GM13977 (cell line): Measurements from ENCODE around the gene TGFBR1.

Experiments used
- DNase-seq: peaks from one replicate; pipeline ENCODE4 v3.0.0; 2012; ENCODE audit warnings: low spot score
- CTCF ChIP-seq: IDR thresholded peaks from 2 replicates; pipeline ENCODE4 v1.5.1; 2012; ENCODE audit warnings: mild to moderate bottlenecking, control low read depth; ENCODE audit not compliant: insufficient read depth; ENCODE audit errors: extremely low read depth, missing control alignments
- in situ Hi-C: fragments of 300-500 bp; cut with MboI; formaldehyde crosslinking; loops from one replicate; pipeline ENCODE4 v1.12.0; 2022; ENCODE audit warnings: low sequenced_read_pairs, low pct_unique_long_range_greater_than_20kb, mixed read lengths, inconsistent platforms; ENCODE audit not compliant: unreplicated experiment

TGFBR1 gene

GRCh38 chr9:99105152-99106043 lies 485 bp downstream of the TGFBR1 start:
- in situ Hi-C loops = no loop called here
- no peak for TF ChIP-seq CTCF
- peak; percentile 90 for DNase-seq

- DNase-seq = no peak
- no peak for TF ChIP-seq CTCF
- in situ Hi-C loops = no loop called here
Measured at GRCh38 chr9:99106044-99106375, 1.1 kb downstream of the TGFBR1 start.

DNA sequence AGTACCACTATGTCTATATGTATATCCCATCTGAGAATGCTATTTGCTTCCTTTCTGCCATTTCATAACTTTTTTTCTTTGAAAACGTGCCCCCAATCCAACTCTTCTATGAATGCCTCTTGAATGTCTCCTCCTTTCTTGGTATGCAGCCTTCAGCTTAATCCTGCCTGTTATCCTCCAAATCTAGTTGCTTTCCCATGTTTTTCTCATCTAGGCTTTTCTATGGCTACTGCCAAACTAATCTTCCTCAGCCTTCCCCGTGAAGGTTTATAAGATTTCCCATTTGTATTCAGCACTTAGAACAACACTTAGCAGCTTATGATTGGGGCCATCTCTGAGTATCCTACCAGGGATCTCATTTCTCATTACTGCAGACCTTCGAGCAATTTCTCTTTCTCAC lies 2.5 kb downstream of the TGFBR1 start:
- in situ Hi-C loops = no loop called here
- DNase-seq = no peak
- TF ChIP-seq CTCF = no peak

GRCh38 chr9:99108131-99108530 lies 3.2 kb downstream of the TGFBR1 start:
- in situ Hi-C loops = no loop called here
- TF ChIP-seq CTCF = no peak
- DNase-seq = no peak

DNA sequence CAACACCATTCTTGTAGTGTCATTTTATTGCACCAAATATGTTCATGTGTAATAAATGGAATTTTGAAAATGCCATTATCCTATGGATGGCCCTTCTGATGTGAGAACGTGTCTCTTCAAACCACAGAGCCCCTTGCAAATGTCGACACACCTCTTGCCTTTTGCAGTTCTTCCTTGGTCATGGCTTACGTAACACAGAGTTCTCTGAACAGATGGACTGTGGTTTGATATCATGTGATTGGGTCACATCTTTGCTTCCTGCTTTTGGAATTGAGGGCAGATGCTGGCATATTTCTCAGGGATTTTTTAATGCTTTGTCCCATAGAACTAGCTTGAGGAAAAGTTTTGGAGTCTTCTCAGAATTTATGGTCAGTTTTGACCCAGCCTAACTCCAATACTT lies 4.6 kb downstream of the TGFBR1 start:
- TF ChIP-seq CTCF = no peak
- DNase-seq = no peak
- in situ Hi-C loops = no loop called here

DNA sequence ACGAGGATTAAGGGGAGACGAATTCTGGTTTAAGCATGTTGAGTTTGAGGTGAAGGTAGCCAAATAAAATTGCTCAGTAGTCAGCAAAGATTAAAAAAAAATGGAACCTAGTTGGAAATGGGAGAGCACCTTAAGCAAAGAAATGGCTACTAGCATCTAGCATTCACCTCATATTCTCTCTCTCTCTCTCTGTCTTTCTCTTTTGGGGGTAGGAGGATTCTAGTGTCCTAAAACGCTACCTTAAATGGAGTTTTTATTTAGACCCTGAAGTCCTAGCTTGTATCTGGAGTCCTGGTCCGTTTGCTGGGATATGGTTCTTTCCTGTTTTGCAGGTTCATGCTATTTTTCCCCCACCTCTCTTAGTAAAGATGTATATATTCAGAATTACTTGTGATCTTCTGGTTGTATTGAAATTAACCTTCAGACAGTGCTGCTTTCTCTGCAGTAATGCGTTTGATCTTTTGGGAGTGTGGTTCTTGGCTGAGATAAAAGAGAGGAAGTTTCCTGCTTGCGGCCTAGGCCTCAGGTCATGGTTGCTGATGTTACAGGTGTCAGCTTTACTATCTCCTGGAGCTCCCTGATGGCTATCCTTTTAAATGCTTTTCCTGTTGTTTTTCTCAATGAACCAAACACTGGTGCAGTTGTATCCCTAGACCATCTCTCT lies 8.0 kb downstream of the TGFBR1 start:
- DNase-seq = no peak
- in situ Hi-C loops = no loop called here
- TF ChIP-seq CTCF = no peak
